Measurements from ENCODE around the gene OR2A12.

Gene OR2A12

DNA sequence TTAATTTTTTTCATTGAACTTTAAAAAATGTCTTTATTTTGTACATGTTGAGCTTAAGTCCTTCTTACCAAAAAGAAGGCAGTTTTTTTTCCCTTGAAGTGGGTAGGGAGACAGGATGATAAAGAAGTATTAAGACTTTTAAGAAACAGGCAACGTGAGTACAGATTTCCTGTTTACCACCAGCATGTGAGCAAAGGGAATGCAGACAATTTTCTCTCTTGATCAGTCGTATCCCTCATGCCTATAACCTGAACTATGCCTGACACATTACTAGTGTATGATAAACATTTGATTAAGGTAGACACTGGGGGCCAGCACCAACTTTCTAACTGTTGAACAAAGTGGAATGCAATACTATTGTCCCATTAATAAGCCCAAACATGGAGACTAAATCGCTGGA is 14.5 kb downstream of the OR2A12 start:
- Histone ChIP-seq H3K27me3 (replicated peaks; ENCODE audit: control insufficient read depth, insufficient read depth, low read length) (no peaks in the 10 kb centered on the region), H3K36me3 (ENCODE audit: control insufficient read depth, insufficient read depth, low read length) (no peaks in the 10 kb centered on the region), H3K4me3 (replicated peaks; ENCODE audit: low read depth, low read length) (no peak overlapping the region)
- no peak for DNase-seq (ENCODE audit: extremely low read depth, insufficient read length)
- TF ChIP-seq, protein P1, sequence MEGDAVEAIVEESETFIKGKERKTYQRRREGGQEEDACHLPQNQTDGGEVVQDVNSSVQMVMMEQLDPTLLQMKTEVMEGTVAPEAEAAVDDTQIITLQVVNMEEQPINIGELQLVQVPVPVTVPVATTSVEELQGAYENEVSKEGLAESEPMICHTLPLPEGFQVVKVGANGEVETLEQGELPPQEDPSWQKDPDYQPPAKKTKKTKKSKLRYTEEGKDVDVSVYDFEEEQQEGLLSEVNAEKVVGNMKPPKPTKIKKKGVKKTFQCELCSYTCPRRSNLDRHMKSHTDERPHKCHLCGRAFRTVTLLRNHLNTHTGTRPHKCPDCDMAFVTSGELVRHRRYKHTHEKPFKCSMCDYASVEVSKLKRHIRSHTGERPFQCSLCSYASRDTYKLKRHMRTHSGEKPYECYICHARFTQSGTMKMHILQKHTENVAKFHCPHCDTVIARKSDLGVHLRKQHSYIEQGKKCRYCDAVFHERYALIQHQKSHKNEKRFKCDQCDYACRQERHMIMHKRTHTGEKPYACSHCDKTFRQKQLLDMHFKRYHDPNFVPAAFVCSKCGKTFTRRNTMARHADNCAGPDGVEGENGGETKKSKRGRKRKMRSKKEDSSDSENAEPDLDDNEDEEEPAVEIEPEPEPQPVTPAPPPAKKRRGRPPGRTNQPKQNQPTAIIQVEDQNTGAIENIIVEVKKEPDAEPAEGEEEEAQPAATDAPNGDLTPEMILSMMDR (IDR thresholded peaks at IDR 0.05; ENCODE audit: insufficient read depth, low read length, poor library complexity, severe bottlenecking) = no peak

DNA sequence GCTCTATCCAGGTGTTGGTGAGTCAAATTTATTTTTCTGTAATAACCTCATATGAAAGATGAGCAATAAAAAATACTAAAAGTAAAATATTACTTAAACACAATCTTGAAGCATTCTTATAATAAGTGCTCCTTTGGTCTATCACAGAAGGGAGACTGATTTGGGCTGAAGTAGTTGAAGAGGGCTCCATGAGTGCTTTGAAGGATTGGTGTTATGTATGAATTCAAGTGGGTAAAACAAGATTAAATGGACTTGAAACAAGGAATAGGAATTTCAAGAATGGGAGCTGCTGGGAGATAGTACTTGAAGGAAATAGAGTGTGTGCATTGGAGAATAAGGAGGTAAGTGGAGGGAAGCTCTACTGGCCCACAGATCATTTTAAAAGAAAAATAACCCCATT is 16.0 kb downstream of the OR2A12 start:
- Histone ChIP-seq H3K4me3 (replicated peaks; ENCODE audit: low read depth, low read length) (no peak overlapping the region), H3K27me3 (replicated peaks; ENCODE audit: control insufficient read depth, insufficient read depth, low read length) (no peaks in the 10 kb centered on the region), H3K36me3 (ENCODE audit: control insufficient read depth, insufficient read depth, low read length) (no peaks in the 10 kb centered on the region)
- DNase-seq (ENCODE audit: extremely low read depth, insufficient read length) = no peak
- TF ChIP-seq, protein P1 (IDR thresholded peaks at IDR 0.05; ENCODE audit: insufficient read depth, low read length, poor library complexity, severe bottlenecking) = no peak

DNA sequence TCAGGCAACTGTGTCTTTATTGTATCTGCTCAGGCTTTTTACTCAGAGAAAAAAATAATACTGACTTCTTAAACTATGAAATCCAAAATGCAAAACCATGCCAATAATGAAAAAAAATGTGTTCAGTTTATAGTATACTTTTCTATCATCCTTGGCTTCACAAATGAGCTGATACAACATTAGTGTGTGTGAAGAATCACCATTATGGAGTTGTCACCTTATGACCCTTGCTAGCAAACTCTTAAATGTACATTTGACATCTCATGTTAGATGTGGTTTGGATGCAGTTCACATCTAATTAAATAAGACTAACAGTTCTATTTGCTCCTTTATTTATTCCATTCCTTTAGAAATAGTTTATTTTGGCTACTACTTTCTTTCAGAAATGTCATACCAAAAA is 19.1 kb downstream of the OR2A12 start:
- no peaks in the 10 kb centered on the region for H3K27me3 ChIP-seq (replicated peaks; ENCODE audit: control insufficient read depth, insufficient read depth, low read length)
- no peaks in the 10 kb centered on the region for H3K36me3 ChIP-seq (ENCODE audit: control insufficient read depth, insufficient read depth, low read length)
- DNase-seq (ENCODE audit: extremely low read depth, insufficient read length) = no peak
- no peak overlapping the region for H3K4me3 ChIP-seq (replicated peaks; ENCODE audit: low read depth, low read length)
- TF ChIP-seq, protein P1 (IDR thresholded peaks at IDR 0.05; ENCODE audit: insufficient read depth, low read length, poor library complexity, severe bottlenecking) = no peak

DNA sequence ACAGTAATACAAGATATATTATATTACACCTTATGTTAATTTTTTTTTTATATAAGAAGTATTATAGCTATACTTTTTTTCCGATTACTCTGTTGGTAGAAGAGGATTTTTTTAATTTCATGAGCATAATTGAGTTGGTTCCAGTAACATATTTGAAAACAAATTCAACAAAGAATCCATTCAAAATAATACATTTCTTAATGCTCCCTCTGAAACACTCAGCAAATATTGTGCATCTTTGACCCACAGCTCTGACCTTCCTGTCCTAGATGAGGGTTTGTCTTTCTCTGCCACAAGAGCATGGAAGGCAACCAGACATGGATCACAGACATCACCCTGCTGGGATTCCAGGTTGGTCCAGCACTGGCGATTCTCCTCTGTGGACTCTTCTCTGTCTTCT is 23.2 kb downstream of the OR2A12 start, which contains the start of gene OR2A2:
Gene OR2A2 (plus strand): TSS at position 301 of the 400 bp plus-strand sequence. CDS start 0 bp downstream, at position 301.
- H3K4me3 ChIP-seq (replicated peaks; ENCODE audit: low read depth, low read length) = no peak within 1 kb of the TSS
- DNase-seq (ENCODE audit: extremely low read depth, insufficient read length) = no peak
- no peaks in the 10 kb centered on the region for H3K27me3 ChIP-seq (replicated peaks; ENCODE audit: control insufficient read depth, insufficient read depth, low read length)
- no peaks in the 10 kb centered on the region for H3K36me3 ChIP-seq (ENCODE audit: control insufficient read depth, insufficient read depth, low read length)
- TF ChIP-seq, protein P1 (IDR thresholded peaks at IDR 0.05; ENCODE audit: insufficient read depth, low read length, poor library complexity, severe bottlenecking) = no peak

DNA sequence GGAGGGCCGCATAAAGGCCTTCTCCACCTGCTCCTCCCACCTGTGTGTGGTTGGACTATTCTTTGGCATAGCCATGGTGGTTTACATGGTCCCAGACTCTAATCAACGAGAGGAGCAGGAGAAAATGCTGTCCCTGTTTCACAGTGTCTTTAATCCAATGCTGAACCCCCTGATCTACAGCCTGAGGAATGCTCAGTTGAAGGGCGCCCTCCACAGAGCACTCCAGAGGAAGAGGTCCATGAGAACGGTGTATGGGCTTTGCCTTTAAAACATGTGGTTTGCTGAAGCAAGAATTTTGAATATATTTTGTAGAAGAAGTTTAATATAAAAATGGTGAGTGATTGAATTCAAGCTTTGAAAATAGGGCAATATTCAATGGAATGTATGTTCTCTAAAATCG is 24.2 kb downstream of the OR2A12 start:
- H3K36me3 ChIP-seq (ENCODE audit: control insufficient read depth, insufficient read depth, low read length) = no peaks in the 10 kb centered on the region
- H3K27me3 ChIP-seq (replicated peaks; ENCODE audit: control insufficient read depth, insufficient read depth, low read length) = no peaks in the 10 kb centered on the region
- DNase-seq (ENCODE audit: extremely low read depth, insufficient read length) = no peak
- TF ChIP-seq, protein P1 (IDR thresholded peaks at IDR 0.05; ENCODE audit: insufficient read depth, low read length, poor library complexity, severe bottlenecking) = no peak
- H3K4me3 ChIP-seq (replicated peaks; ENCODE audit: low read depth, low read length) = no peak overlapping the region

DNA sequence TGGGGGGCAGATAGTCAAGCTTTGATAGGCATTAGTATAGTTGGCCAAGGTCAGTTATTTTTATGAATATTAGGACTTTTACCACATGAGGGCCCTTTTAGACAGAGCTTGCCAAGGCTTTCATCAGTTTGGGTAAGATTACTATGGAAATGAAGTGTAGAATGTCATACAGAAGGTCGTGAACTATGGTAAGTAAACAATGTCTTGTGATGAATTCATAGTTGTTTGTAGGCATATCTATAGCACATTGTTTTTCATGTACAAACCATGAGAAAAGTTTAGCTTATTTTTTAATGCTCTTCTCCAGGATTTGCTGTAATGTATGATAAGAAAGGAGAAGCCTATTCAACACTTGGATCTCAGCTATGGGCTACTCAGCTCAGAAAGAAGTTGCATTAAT is 27.6 kb downstream of the OR2A12 start:
- TF ChIP-seq, protein P1 (IDR thresholded peaks at IDR 0.05; ENCODE audit: insufficient read depth, low read length, poor library complexity, severe bottlenecking) = no peak
- no peak for DNase-seq (ENCODE audit: extremely low read depth, insufficient read length)
- no peaks in the 10 kb centered on the region for H3K27me3 ChIP-seq (replicated peaks; ENCODE audit: control insufficient read depth, insufficient read depth, low read length)
- no peaks in the 10 kb centered on the region for H3K36me3 ChIP-seq (ENCODE audit: control insufficient read depth, insufficient read depth, low read length)
- no peak overlapping the region for H3K4me3 ChIP-seq (replicated peaks; ENCODE audit: low read depth, low read length)
